A549 (cell line): ENCODE measurements around the gene DYNC1I1. TPM values are rescaled to one million over a fixed set of nuclear protein-coding genes. Genes with fewer than 3 reads are reported as not detected.

ENCODE experiments used
- ATAC-seq, 2 experiments: fragments of 200-7000 bp in 1 of 2; fragments of >200 bp in 1 of 2; cut with Nextera tagmentation in 1 of 2; cut with Tn5 transposase in 1 of 2; 3 replicates each; pipeline versions ENCODE4 v1.8.0 to v1.9.1; 2018 to 2020; ENCODE audit warnings: mild to moderate bottlenecking in 1 of 2, moderate library complexity in 1 of 2
- CTCF ChIA-PET: fragments of 300-600 bp; sonication (Branson Sonifier 250); formaldehyde crosslinking; extraction: SDS; loops from one replicate; lab custom pipeline; 2021; ENCODE audit warnings: antibody characterized with exemption, inconsistent platforms; lab: Yijun Ruan, JAX
- POLR2A ChIA-PET: fragments of 350-600 bp; formaldehyde crosslinking; extraction: SDS; loops from one replicate; lab custom pipeline; 2021; ENCODE audit warnings: antibody characterized with exemption, inconsistent platforms; lab: Yijun Ruan, JAX
- DNase-seq, 2 experiments: peaks; one replicate each; pipeline versions ENCODE4 v3.0.0 to v3.0.0-alpha.2; 2011 to 2016; ENCODE audit warnings: low read depth in 1 of 2, low spot score in 1 of 2
- FAIRE-seq: peaks from 2 replicates; lab custom pipeline; 2011; peaks lifted over from hg19 to GRCh38; lab: Jason Lieb, UNC
- H3K27ac ChIP-seq, 2 experiments: fragments of >200 bp; sonication (Bioruptor Twin); formaldehyde crosslinking; 3 replicates each; pipeline ENCODE4 v1.5.1; 2016 to 2017
- H3K4me1 ChIP-seq: fragments of >200 bp; sonication (Bioruptor Twin); formaldehyde crosslinking; 3 replicates; pipeline ENCODE4 v1.6.1; 2016
- H3K4me2 ChIP-seq: fragments of >200 bp; sonication (Bioruptor Twin); formaldehyde crosslinking; 3 replicates; pipeline ENCODE4 v1.6.1; 2016
- H3K4me3 ChIP-seq: fragments of >200 bp; sonication (Bioruptor Twin); formaldehyde crosslinking; 3 replicates; pipeline ENCODE4 v1.5.1; 2016
- H3K9me3 ChIP-seq: fragments of >200 bp; sonication (Bioruptor Twin); formaldehyde crosslinking; 3 replicates; pipeline ENCODE4 v1.6.1; 2016
- BHLHE40 ChIP-seq: IDR thresholded peaks from 2 replicates; pipeline ENCODE4 v1.6.1; 2012; ENCODE audit warnings: low read depth, low read length, inconsistent platforms
- CBX2 ChIP-seq: fragments of 200-600 bp; sonication (generic); IDR thresholded peaks from 2 replicates; pipeline ENCODE4 v1.6.1; 2016; ENCODE audit warnings: low read depth, mild to moderate bottlenecking, borderline replicate concordance
- CBX8 ChIP-seq: fragments of 200-600 bp; sonication (generic); IDR thresholded peaks from 2 replicates; pipeline ENCODE4 v1.6.1; 2016
- CHD4 ChIP-seq: fragments of 200-600 bp; sonication (generic); IDR thresholded peaks from 2 replicates; pipeline ENCODE4 v1.6.1; 2016; ENCODE audit warnings: antibody characterized with exemption, mild to moderate bottlenecking, borderline replicate concordance
- ESRRA ChIP-seq: fragments of 150-350 bp; IDR thresholded peaks from 2 replicates; pipeline ENCODE4 v1.6.1; 2014; ENCODE audit warnings: mild to moderate bottlenecking, low read length, borderline replicate concordance
- GATA3 ChIP-seq: IDR thresholded peaks from 2 replicates; pipeline ENCODE4 v1.6.1; 2012; ENCODE audit warnings: borderline replicate concordance
- HEYL ChIP-seq: fragments of 250-450 bp; sonication (Bioruptor Pico); IDR thresholded peaks from 2 replicates; pipeline ENCODE4 v1.8.0; 2021; ENCODE audit warnings: mild to moderate bottlenecking, moderate library complexity
- JUN ChIP-seq, 2 experiments: fragments of >200 bp; sonication (Bioruptor Twin); formaldehyde crosslinking; IDR thresholded peaks; 2 replicates in 1 of 2; 3 replicates in 1 of 2; pipeline ENCODE4 v1.6.1; 2016 to 2017
- JUNB ChIP-seq: fragments of >200 bp; sonication (Bioruptor Twin); formaldehyde crosslinking; IDR thresholded peaks from 2 replicates; pipeline ENCODE4 v1.6.1; 2016
- KDM1A ChIP-seq: fragments of 200-600 bp; sonication (generic); IDR thresholded peaks from 2 replicates; pipeline ENCODE4 v1.6.1; 2016; ENCODE audit warnings: low read depth, mild to moderate bottlenecking
- MYC ChIP-seq: IDR thresholded peaks from 2 replicates; pipeline ENCODE4 v1.6.1; 2012; ENCODE audit warnings: mild to moderate bottlenecking, inconsistent platforms, low read length, improper control_type of control experiment, borderline replicate concordance
- NFE2L2 ChIP-seq: fragments of 150-350 bp; conservative IDR thresholded peaks from 2 replicates; pipeline ENCODE4 v1.6.1; 2014; ENCODE audit warnings: low read length
- NR3C1 ChIP-seq: fragments of >200 bp; sonication (Bioruptor Twin); formaldehyde crosslinking; IDR thresholded peaks from 3 replicates; pipeline ENCODE4 v1.6.1; 2017
- PHF8 ChIP-seq: fragments of 200-600 bp; sonication (generic); IDR thresholded peaks from 2 replicates; pipeline ENCODE4 v1.6.1; 2016; ENCODE audit warnings: low read depth, mild to moderate bottlenecking, antibody characterized with exemption, moderate library complexity, borderline replicate concordance
- POLR2A ChIP-seq: IDR thresholded peaks from 2 replicates; pipeline ENCODE4 v1.6.1; 2012; ENCODE audit warnings: mild to moderate bottlenecking, low read length
- POLR2AphosphoS2 ChIP-seq: conservative IDR thresholded peaks from 2 replicates; pipeline ENCODE4 v1.6.1; 2012; ENCODE audit warnings: low read length, improper control_type of control experiment, inconsistent platforms
- RCOR1 ChIP-seq: fragments of 150-350 bp; IDR thresholded peaks from 2 replicates; pipeline ENCODE4 v1.6.1; 2014; ENCODE audit warnings: antibody characterized with exemption, low read length, low read depth
- RFX5 ChIP-seq: fragments of 450-650 bp; IDR thresholded peaks from 2 replicates; pipeline ENCODE4 v1.7.1; 2014; ENCODE audit warnings: antibody characterized with exemption, mild to moderate bottlenecking, moderate library complexity
- RNF2 ChIP-seq: fragments of 200-600 bp; sonication (generic); IDR thresholded peaks from 2 replicates; pipeline ENCODE4 v1.6.1; 2016; ENCODE audit warnings: low read depth, mild to moderate bottlenecking, antibody characterized with exemption, moderate library complexity, borderline replicate concordance
- TP53 ChIP-seq: fragments of 250-450 bp; sonication (Bioruptor Pico); IDR thresholded peaks from 2 replicates; pipeline ENCODE4 v1.5.0; 2021; ENCODE audit warnings: mild to moderate bottlenecking, moderate library complexity
- WGBS: methylation state at CpG from one replicate; pipeline ENCODE4 v1.1.6; 2017; ENCODE audit errors: missing lambda C conversion rate; 5-methylcytosine and 5-hydroxymethylcytosine counted together
- polyA plus RNA-seq, 4 experiments: library from polyadenylated mRNA; depleted of rRNA in 3 of 4; stranded (reverse); fragments of >200 nt; fragmentation: RNase III in 1 of 4; extraction: RNeasy Plus Mini Kit Qiagen cat#74134 plus additional on column Dnase treatment in 1 of 4; gene quantifications; 2 replicates in 3 of 4; 3 replicates in 1 of 4; pipeline ENCODE4 v1.2.3, GENCODE V29; 2011 to 2017
- TF ChIP-seq, protein P1 (sequence below): fragments of >200 bp; sonication (Bioruptor Twin); formaldehyde crosslinking; IDR thresholded peaks from 2 replicates; pipeline ENCODE4 v1.6.1; 2016
- TF ChIP-seq, protein P2 (sequence below): fragments of 200-600 bp; sonication (generic); IDR thresholded peaks from 2 replicates; pipeline ENCODE4 v1.6.1; 2016; ENCODE audit warnings: antibody characterized with exemption, mild to moderate bottlenecking, moderate library complexity
- TF ChIP-seq, protein P3 (sequence below): fragments of 250-450 bp; sonication (Bioruptor Pico); IDR thresholded peaks from 2 replicates; pipeline ENCODE4 v1.5.0; 2021; ENCODE audit warnings: mild to moderate bottlenecking, moderate library complexity, borderline replicate concordance
- TF ChIP-seq, protein P4 (sequence below): fragments of >200 bp; sonication (Bioruptor Twin); formaldehyde crosslinking; IDR thresholded peaks from 3 replicates; pipeline ENCODE4 v1.5.1; 2016
- TF ChIP-seq, protein P5 (sequence below): fragments of 150-350 bp; IDR thresholded peaks from 2 replicates; pipeline ENCODE4 v1.6.1; 2014; ENCODE audit warnings: low read depth, mild to moderate bottlenecking, low read length

DYNC1I1 gene
- polyA plus RNA-seq, 2 of the 4 experiments (the other 2 are of a cell fraction): 0.04 TPM; not detected in 1

DNA sequence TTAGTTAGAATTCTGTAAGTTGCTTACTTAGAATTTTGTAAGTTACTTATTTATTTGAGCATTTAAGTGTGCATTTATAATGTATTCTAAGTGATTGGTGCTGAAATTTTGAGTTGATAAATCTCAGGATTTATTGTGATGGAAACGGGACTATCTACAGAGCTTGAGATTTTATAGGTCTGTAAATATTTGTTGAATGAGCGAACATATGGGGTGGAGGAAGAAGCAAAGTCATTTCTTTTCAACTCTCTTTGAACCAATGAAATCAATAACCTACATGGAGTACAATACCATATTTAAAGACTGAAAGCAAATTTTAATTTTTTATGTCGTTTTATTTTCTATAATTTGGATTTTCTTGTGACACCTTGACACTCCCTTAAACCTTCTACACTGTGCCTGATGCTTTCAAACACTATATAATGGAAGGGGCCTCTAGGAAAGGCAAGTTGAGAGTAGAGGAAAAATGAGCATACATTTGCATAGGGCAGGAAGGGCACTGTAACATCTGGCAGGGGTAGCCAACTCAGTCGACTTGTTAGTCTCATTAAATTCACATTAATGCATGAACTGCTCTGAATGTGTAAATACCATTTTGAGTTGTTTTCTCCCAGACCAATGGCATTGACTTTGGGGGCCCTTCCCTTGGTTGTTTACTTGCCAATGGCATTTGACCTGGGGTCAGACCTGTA is 204.2 kb downstream of the DYNC1I1 start:
- ChIA-PET CTCF (no interaction called here), POLR2A (no interaction called here)
- no peak for DNase-seq
- Histone ChIP-seq H3K27ac (no peak overlapping the region), H3K4me1 (no peaks in the 10 kb centered on the region), H3K4me2 (no peak overlapping the region), H3K4me3 (no peak overlapping the region), H3K9me3 (no peaks in the 10 kb centered on the region)
- TF ChIP-seq CBX2 (no peak), CBX8 (no peak), JUN (IDR thresholded peaks at IDR 0.05) (no peak), KDM1A (no peak), HEYL (CRISPR knock-in tag) (no peak), PHF8 (no peak), RNF2 (no peak), ESRRA (no peak), RFX5 (no peak), NR3C1 (no peak), RCOR1 (no peak), BHLHE40 (no peak), TP53 (CRISPR knock-in tag) (no peak), MYC (no peak), NFE2L2 (no peak), POLR2AphosphoS2 (no peak), POLR2A (no peak)
- TF ChIP-seq, protein P1, sequence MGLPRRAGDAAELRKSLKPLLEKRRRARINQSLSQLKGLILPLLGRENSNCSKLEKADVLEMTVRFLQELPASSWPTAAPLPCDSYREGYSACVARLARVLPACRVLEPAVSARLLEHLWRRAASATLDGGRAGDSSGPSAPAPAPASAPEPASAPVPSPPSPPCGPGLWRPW: no peak
- TF ChIP-seq, protein P2, sequence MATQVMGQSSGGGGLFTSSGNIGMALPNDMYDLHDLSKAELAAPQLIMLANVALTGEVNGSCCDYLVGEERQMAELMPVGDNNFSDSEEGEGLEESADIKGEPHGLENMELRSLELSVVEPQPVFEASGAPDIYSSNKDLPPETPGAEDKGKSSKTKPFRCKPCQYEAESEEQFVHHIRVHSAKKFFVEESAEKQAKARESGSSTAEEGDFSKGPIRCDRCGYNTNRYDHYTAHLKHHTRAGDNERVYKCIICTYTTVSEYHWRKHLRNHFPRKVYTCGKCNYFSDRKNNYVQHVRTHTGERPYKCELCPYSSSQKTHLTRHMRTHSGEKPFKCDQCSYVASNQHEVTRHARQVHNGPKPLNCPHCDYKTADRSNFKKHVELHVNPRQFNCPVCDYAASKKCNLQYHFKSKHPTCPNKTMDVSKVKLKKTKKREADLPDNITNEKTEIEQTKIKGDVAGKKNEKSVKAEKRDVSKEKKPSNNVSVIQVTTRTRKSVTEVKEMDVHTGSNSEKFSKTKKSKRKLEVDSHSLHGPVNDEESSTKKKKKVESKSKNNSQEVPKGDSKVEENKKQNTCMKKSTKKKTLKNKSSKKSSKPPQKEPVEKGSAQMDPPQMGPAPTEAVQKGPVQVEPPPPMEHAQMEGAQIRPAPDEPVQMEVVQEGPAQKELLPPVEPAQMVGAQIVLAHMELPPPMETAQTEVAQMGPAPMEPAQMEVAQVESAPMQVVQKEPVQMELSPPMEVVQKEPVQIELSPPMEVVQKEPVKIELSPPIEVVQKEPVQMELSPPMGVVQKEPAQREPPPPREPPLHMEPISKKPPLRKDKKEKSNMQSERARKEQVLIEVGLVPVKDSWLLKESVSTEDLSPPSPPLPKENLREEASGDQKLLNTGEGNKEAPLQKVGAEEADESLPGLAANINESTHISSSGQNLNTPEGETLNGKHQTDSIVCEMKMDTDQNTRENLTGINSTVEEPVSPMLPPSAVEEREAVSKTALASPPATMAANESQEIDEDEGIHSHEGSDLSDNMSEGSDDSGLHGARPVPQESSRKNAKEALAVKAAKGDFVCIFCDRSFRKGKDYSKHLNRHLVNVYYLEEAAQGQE: no peak
- no peak for ATAC-seq
- FAIRE-seq: no peak
- WGBS: 2% methylated on average over 4 of the region's 4 CpGs

DNA sequence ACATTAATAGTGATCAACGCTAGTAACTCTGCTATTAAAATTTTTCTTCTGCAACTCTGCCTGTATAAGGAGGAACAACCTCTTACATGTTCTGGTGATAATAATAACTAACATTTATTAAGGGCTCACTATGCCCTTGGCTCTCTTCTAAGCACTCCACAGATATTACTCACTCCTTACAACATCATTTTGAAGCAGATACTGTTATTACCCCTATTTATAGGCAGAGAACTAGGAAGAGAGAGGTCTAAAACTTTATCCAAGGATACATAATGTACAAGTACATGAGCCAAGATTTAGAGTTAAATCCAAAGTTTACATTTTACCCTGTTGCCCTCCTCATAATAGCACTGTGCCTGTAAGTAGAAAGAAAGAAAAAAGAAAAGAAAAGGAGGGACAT is 205.6 kb downstream of the DYNC1I1 start:
- no peaks in the 10 kb centered on the region for H3K4me1 ChIP-seq
- DNase-seq (no peak), ATAC-seq (no peak), FAIRE-seq (no peak)
- ChIA-PET CTCF (no interaction called here), POLR2A (no interaction called here)
- H3K9me3 ChIP-seq: no peaks in the 10 kb centered on the region
- WGBS: 3% methylated on average over 1 of the region's 1 CpG
- H3K27ac ChIP-seq: no peak overlapping the region
- no peak overlapping the region for H3K4me2 ChIP-seq
- no peak overlapping the region for H3K4me3 ChIP-seq
- TF ChIP-seq JUNB (no peak), MYC (no peak), CHD4 (no peak), NR3C1 (no peak), BHLHE40 (no peak), GATA3 (no peak)
- TF ChIP-seq, protein P3, sequence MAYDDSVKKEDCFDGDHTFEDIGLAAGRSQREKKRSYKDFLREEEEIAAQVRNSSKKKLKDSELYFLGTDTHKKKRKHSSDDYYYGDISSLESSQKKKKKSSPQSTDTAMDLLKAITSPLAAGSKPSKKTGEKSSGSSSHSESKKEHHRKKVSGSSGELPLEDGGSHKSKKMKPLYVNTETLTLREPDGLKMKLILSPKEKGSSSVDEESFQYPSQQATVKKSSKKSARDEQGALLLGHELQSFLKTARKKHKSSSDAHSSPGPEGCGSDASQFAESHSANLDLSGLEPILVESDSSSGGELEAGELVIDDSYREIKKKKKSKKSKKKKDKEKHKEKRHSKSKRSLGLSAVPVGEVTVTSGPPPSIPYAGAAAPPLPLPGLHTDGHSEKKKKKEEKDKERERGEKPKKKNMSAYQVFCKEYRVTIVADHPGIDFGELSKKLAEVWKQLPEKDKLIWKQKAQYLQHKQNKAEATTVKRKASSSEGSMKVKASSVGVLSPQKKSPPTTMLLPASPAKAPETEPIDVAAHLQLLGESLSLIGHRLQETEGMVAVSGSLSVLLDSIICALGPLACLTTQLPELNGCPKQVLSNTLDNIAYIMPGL (CRISPR knock-in tag): no peak
- TF ChIP-seq, protein P2: no peak
- TF ChIP-seq, protein P4, sequence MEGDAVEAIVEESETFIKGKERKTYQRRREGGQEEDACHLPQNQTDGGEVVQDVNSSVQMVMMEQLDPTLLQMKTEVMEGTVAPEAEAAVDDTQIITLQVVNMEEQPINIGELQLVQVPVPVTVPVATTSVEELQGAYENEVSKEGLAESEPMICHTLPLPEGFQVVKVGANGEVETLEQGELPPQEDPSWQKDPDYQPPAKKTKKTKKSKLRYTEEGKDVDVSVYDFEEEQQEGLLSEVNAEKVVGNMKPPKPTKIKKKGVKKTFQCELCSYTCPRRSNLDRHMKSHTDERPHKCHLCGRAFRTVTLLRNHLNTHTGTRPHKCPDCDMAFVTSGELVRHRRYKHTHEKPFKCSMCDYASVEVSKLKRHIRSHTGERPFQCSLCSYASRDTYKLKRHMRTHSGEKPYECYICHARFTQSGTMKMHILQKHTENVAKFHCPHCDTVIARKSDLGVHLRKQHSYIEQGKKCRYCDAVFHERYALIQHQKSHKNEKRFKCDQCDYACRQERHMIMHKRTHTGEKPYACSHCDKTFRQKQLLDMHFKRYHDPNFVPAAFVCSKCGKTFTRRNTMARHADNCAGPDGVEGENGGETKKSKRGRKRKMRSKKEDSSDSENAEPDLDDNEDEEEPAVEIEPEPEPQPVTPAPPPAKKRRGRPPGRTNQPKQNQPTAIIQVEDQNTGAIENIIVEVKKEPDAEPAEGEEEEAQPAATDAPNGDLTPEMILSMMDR: no peak
- TF ChIP-seq, protein P5, sequence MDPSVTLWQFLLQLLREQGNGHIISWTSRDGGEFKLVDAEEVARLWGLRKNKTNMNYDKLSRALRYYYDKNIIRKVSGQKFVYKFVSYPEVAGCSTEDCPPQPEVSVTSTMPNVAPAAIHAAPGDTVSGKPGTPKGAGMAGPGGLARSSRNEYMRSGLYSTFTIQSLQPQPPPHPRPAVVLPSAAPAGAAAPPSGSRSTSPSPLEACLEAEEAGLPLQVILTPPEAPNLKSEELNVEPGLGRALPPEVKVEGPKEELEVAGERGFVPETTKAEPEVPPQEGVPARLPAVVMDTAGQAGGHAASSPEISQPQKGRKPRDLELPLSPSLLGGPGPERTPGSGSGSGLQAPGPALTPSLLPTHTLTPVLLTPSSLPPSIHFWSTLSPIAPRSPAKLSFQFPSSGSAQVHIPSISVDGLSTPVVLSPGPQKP: no peak
